ENCODE data around the gene LAMP5.
A peak's percentile ranks its signal among the peaks of the same experiment; 100 is the strongest.

The LAMP5 gene, protein sequence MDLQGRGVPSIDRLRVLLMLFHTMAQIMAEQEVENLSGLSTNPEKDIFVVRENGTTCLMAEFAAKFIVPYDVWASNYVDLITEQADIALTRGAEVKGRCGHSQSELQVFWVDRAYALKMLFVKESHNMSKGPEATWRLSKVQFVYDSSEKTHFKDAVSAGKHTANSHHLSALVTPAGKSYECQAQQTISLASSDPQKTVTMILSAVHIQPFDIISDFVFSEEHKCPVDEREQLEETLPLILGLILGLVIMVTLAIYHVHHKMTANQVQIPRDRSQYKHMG

DNA sequence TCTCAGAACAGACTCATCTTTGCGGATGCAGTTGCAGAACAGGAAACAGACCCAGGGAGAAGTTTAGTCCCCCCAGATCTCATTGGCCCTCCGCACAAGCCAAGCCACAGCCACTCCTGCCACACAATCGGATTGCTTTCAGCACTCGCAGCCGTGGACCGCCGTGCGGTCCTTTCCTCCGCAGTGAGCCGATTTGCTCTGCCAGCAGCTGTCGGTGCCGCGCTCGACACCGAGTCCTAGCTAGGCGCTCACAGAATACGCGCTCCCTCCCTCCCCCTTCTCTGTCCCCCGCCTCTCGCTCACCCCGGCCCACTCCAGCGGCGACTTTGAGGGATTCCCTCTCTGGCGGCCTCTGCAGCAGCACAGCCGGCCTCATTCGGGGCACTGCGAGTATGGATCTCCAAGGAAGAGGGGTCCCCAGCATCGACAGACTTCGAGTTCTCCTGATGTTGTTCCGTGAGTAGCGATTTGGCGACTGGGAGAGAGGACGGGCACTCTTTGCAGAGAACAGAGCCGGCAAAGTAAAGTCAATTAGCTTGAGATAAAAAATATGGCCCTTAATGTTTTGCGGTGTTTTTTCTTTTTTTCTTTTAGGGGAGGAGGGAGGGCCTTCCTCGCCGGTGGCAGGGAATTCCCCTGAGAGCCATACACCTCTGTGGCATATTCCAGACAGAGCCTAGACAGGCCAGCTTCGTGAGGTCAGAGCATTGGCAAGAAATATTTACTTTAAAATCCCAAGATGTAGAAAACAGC lies at the start of gene LAMP5:
TSS of gene LAMP5 (plus strand) at position 130 of the 753 bp plus-strand sequence. CDS start at position 393, 263 bp downstream.
- DNase-seq (ENCODE audit: low read depth), result no peak

DNA sequence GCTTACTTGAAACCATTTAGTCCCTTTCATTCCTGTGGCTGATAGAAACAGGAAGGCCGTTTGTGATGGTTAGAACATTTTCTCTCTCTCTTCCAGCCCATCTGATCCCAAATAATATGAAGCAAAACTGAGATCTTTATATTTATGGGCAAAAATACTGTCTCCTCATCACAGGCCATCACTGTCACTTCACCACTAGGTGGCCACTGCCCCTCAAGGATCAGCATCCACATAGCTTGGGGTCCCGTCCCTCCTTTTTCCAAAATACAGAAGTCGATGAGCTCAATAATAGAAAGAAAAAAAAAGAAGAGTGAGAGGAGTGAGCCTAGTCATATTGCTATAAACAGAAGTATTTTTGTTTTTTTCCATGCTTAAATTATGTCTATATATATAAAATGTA lies 46.4 kb upstream of the LAMP5 start:
- DNase-seq (ENCODE audit: low read depth), result no peak

DNA sequence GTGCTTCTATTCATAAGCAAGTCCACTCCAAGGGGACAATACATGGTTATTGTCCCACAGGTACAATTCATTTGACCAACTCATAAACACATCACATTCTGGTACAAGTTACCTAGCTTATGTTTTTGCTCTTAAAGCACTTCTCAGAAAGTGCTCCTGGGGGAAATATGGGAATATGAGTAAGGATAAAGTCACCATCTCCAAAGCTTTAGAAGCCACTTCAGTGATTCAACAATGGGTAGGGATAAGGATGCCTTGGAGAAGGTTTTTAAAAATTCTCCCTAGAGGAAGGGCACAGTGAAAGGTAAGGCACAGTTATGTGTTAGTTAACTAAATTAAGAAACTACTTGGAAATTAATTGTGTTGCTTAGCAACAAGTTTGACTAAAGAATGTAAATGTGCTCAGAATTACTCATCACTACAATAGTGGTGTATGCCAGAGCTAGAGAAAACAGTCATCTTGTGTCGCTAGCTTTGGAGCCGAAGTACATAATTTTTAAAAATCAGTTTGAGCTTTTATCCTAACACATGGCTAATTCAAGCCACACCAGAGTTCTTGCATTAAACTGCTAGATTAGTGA lies 39.5 kb upstream of the LAMP5 start:
- no peak for DNase-seq (ENCODE audit: low read depth)

DNA sequence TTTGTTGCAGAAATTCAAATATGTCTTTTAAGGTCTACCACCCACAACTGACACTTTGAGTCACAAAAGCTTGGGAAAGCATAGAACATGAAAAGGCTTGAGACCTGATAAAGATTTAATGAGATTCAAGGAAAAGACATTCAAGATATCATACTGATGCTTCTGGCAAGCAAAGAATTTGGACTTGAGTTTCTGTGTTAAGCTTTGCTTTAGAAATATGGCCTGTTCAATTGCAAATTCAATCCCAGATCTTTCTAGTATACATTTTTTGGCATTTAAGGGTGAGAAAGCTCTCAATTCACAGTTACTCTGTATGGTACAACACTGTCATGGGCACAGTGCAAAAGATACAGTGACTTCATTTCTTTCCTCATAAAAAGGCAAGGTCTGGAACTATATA lies 38.9 kb upstream of the LAMP5 start:
- no peak for DNase-seq (ENCODE audit: low read depth)

DNA sequence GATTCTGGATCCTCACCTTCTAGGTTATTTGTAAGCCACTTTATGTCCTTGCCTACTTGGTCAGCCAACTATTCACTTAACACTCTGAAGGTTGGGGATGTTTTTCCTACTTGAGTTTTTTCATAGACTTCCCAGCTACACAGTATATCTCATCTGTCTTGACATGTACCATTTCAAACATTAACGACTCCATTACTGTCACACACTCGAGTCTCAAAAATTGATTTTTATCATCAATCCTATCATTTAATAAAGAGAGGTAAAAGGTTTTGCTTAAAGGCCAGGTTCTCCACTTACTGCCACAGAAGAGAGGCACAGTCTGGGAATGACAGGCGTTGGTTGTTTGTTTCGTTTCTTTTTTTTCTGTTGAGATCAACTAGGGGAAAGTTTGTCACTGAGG lies 38.2 kb upstream of the LAMP5 start:
- no peak for DNase-seq (ENCODE audit: low read depth)

DNA sequence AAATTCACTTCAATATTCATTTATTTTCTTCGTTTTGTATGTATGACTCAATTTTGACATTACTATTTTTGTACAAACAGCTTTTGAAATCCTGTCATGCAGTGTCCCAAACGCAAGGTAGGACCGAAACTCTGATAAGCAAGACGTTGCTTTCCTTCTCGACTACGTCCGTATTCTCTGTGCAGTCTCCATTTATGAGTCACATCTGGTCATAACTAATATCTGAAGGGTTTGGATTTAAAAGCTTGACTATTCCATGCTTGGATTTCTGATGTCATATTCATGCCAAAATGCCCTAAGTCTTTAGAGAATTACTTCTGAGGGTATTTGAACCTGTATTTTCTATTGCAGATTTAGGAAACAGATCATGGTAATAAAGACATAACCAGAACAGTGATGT lies 37.8 kb upstream of the LAMP5 start:
- no peak for DNase-seq (ENCODE audit: low read depth)

DNA sequence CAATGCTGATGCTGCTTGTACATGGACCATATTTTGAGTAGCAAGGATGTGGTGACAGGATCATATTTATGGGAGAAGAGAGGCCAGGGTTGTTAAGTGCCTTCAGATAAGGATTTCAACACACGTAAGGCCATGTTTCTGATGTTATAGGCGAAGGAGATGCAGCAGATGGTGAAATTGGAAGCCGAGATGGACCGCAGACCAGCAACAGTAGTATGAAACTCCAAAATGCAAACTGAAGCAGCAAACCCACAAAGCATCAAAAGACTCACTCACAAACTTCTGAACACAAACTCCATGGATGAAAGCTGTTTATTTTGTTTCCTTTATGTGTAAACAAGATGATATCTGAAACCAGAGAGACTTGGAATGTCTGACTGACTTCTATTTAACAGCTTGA lies 35.6 kb upstream of the LAMP5 start:
- DNase-seq (ENCODE audit: low read depth), result no peak

DNA sequence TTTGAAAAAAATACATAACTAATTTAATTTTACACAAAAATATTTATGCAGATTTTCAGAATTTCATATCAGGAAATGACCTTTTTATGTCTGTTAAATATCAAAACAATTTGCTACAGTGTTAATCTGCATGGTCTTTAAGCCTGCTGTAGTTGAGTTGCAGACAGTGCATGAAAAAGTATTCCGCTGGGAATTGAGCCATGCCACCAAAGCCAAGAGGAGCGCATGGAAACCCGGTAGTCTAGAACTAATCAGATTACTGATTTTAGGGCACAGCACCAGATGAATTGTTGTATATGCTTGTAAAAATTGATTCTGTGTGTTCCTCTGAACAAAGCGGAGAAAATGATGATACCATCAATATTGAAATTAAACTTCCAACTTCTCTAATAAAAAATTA lies 34.3 kb upstream of the LAMP5 start:
- no peak for DNase-seq (ENCODE audit: low read depth)

DNA sequence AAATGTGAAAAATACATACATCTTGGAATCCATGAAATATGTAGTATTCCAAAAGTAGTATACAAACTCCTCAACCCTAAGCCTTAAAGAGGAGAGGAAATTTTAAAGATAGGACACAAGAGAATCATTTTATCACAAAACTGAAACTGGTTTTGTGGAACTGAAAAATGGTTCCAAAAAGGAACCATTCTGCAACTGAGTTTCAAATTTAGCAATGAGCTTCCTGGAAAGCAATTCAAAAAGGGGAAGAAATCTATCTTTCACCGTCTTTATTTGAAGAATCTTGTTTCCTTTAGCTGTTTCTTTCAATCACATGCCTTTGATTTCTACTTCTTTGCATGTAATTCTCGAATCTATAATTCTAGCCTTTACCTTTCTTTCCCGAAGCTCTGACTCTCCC lies 32.2 kb upstream of the LAMP5 start:
- DNase-seq (ENCODE audit: low read depth), result no peak

DNA sequence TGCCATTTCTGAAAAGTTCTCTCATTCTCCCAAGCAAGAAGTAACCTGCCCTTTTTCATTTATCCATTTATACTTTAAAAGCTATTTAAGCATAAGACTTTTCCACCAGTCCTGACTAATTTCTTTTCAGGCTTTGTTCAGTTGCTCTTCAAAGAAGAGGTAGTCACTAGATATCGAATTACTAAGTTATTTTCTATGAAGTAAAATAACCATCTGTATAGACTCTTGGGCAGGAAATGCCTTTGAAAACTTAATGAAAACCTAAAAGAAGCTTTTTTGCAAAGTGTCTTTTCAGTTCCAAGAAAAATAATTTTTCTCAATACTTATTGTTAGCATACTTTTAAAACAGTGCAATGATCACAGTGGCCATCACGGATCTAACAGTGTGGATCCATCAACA lies 31.3 kb upstream of the LAMP5 start:
- DNase-seq (ENCODE audit: low read depth), result no peak

DNA sequence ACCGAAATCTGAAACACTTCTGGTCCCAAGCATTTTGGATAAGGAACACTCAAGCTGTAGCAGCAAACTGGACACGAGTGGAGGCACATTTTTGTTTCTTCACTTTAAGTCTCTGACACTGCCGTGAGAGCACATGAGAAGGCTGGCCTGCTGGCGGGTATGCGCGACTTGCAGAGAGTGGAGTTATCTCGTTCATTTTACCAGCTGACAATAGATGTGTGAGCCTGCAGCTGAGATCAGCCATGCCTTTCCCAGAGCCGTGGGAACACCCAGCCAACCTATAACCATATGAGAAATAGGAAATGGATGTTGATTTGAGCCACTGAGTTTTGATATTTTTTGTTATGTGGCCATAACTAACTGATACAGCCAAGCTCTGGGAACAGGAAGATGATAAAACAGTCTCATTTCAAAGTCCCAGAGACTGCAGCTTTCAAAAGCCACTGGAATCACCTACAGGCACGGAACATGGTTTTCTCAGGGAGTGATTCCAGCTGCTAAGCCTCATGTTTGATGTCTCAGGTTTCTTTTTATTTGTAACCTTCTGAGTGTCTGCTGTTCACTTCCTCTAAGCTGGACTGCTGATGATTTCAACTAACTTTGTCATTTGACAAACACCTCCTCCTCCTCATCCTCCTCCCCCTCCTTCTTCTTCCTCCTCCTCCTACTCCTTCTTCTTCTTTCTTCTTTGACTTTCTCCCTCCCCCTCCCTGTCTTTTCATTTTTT lies 28.6 kb upstream of the LAMP5 start:
- no peak for DNase-seq (ENCODE audit: low read depth)

DNA sequence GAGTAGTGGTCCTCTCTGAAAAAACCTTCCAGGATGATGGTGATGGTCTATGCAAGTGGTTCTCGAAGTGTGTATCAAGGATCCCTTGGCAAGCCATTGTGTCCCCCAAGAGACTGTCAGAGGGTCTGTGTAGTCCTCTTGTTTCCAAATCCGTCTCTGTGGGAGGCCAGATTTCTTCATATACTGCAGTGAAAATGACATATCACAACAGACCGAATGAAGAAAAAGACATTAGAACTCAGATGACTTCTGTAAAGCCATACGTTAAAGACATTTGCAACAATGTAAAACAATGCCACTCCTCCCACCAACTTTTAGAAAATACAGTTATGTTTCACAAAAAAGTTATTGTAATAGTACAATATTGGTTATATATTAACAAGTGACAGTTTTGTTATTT lies 27.2 kb upstream of the LAMP5 start:
- DNase-seq (ENCODE audit: low read depth), result no peak

DNA sequence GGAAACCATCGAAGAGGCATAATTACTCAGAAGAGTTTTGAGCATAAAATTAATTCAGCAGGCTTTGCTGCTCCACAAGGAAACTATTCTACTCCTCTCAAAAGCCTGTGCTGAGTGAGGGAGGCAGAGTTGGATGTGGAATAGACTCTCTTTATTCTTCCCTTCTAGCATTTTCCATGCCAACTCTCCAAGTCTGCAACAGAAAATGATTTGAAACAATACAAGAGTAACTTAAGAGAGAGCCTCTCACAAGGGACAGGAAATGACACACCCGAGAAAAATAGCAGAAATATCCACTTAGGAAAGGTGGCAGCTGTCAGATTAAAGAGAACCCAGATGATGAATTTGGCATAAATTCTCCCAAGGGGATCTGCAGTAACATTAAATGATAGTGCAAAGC lies 26.3 kb upstream of the LAMP5 start:
- no peak for DNase-seq (ENCODE audit: low read depth)

DNA sequence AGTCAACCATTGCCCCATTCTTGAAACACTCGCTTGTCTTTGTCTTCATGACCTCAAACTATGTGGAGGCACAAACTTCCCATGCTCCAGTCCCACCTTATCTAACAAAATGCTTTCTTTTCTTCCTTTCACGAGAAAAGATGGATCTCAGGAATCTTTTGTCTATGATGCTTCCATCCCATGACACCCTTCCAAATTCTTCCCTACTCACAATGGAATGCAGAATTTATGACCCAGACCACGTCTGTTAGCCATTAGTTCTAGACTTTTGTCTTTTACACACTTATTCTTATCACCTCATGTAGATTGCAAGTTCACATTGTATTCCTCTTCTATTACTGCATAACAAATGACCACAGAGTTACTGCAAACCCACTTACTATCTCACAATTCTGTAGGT lies 24.2 kb upstream of the LAMP5 start:
- DNase-seq (ENCODE audit: low read depth), result no peak

DNA sequence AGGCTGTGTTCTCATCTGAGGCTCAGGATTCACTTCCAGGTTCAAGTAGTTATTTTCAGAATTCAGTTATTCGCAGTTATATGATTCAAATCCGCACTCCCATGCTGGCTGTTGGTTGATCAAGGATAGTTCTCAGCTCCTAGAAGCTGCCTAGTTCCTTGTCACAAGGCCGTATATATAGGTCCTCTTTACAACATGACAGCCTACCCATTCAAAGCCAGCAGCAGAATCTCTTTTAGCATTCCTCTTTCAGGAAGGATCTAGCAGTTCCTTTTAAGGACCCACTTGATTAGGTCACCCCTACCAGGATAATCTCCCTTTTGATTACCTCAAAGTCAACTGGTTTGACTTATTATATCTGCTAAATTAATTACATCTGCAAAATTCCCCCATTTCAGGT lies 23.8 kb upstream of the LAMP5 start:
- no peak for DNase-seq (ENCODE audit: low read depth)

DNA sequence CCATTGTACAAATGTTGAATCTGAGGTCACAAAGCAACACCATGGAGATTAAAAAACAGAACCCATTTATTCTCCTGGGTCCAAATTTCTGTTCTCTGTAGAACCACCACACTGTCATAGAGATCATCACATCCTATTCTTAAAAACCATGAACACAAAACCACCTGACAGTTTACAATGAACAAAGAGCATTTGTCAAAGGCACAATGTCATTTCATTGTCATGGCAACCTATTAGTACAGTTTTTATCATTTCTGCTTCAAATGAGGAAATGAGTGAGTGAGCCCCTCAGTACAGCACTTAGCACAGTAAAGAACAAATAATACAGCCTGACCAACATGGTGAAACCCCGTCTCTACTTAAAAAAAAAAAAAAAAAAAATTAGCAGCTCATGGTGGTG lies 23.1 kb upstream of the LAMP5 start:
- no peak for DNase-seq (ENCODE audit: low read depth)

DNA sequence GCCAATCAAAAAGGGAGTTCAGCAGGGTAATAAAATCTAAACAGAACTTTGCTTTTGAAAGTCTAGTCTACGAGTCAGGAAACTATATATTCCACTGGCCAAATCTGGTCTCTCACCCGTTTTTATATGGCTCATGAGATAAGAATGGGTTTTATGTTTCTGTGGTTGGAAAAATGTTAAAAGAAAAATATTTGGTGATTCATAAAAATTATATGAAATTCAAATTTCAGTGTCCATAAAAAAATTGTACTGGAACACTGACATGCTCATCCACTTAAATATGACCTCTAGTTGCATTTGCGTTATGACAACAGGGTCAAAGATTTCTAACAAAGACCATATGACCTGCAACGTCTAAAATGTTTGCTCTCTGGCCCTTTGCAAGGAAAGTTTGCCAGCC lies 22.3 kb upstream of the LAMP5 start:
- peak; percentile 58 for DNase-seq (ENCODE audit: low read depth)

DNA sequence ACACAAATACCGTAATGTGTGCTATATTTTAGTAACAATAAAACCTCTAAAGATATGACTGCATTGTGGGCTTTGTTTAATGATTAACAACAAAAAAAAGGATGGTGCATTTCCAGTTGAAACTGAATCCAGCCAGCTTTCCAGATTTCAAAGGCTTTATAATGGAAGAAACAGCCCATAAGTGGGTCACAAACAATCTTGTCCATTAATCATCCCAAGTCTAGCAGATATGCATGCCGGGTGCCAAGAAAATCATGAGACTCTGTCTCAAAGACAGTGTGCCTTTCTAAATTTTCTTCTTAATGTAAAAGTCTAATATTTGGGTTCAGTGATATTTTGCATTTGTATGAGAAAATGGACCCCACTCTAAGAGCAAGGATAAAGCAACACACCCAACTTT lies 20.6 kb upstream of the LAMP5 start:
- no peak for DNase-seq (ENCODE audit: low read depth)

DNA sequence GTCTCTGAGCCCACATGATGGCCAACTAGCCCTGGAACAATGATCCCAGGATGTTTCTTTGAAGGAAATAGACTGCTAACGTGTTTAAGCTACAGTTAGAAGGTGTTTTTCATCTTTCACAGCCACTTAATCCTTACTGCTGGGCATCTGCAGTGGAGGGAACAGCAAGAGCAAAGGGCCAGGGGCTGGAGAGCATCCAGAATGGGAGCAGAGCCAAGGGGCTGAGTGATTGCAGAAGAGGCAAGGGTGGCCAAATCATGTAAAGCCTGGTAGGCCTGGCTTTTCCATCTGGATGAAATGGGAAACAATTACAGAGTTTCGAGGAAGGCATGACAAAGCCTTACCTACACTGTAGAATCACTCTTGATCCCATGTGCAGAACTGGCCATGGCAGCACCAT lies 18.7 kb upstream of the LAMP5 start:
- DNase-seq (ENCODE audit: low read depth), result no peak

DNA sequence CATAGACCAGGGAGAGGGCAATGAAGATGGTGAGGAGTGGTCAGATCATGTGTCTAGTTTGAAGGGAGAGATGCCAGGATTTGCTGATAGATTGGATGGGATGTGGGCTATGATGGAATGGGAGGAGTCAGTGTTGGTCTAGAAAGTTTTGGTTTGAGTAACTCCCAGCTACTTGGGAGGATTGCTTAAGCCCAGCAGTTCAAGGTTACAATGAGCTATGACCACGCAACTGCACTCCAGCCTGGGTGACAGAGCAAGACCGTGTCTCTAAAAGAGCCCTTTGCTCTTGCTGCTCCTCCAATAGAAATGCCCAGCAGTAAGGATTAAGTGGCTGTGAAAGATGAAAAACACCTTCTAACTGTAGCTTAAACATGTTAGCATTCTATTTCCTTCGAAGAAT lies 18.2 kb upstream of the LAMP5 start:
- DNase-seq (ENCODE audit: low read depth), result no peak

DNA sequence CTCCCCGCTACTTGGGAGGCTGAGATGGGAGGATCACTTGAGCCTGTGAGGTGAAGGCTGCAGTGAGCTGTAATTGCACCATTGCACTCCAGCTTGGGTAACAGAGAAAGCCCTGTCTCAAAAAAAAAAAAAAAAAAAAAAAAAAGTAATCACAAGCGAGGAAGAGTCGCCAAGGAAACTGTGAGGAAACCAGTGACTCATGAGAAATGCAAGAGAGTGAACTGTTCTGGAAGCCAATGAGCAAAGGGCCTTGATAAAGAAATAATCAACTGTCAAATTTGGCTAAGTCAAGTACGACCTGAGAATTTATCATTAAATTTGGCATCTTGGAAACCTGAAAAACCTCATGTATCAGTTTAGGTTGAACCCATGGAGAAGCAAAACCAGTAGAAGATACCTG lies 16.1 kb upstream of the LAMP5 start:
- DNase-seq (ENCODE audit: low read depth), result peak; percentile 61

DNA sequence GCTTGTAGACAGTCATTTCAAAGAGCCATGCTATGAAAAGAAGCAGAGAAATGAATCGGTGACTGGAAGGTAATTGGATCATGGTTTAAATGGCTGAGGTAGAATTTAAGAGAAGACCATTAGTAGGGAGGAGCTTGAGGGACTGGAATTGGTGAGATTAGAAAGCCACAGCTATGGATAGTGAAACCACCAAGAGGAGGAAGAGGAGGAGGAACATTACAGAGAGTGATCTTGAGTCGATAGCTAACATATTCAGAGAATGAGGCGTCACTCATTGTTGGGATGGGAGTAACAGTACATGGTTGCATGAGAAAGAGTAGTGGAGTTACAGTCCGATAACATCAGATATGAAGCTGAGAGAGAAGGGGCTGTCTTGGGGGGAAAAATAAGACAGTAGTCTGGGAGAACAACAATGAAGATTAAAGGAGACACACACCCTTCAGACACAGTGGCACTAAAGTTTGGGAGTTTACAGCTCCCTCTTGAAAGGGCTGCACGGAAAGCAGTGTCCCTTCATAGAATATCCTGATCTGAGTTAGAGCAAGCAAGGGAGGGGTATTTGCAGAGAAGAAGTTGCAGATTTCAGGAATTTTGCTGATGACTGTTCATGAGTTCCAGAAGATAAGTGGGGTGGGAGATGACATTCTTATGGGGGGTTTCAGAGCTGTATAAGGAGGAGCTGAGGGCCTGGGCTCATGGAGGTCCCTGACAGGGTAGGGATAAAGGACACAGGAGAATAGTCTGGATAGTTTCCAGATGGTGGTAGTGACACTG lies 15.1 kb upstream of the LAMP5 start:
- DNase-seq (ENCODE audit: low read depth), result no peak
